Naive B cell (primary cell): ENCODE data around the gene ROBO4. TPM values are rescaled to one million over a fixed set of nuclear protein-coding genes. Genes with fewer than 3 reads are reported as not detected.

ENCODE experiments used
- ATAC-seq, 2 donors: fragments of 150-1000 bp; cut with Tn5 transposase; 2 replicates each; pipeline ENCODE4 v1.10.0; 2021; ENCODE audit warnings: low read depth in 2 of 2, mild to moderate bottlenecking in 2 of 2, moderate library complexity in 2 of 2
- DNase-seq: peaks from one replicate; pipeline ENCODE4 v3.0.0; 2022
- H3K27ac Mint-ChIP-seq, 6 donors: one replicate each; pipeline ENCODE4 v1.8.0; 2020 to 2022; ENCODE audit warnings: mild to moderate bottlenecking in 6 of 6, mixed read lengths in 6 of 6, moderate library complexity in 5 of 6, inconsistent platforms in 2 of 6
- H3K27me3 Mint-ChIP-seq, 3 donors: one replicate each; pipeline ENCODE4 v1.8.0; 2021 to 2022; ENCODE audit warnings: mixed read lengths in 3 of 3, mild to moderate bottlenecking in 1 of 3
- H3K36me3 Mint-ChIP-seq, 2 donors: one replicate each; pipeline ENCODE4 v1.8.0; 2020 to 2022; ENCODE audit warnings: mixed read lengths in 2 of 2, inconsistent platforms in 1 of 2, mild to moderate bottlenecking in 1 of 2
- H3K4me1 Mint-ChIP-seq, 3 donors: one replicate each; pipeline ENCODE4 v1.8.0; 2020 to 2022; ENCODE audit warnings: mixed read lengths in 3 of 3, inconsistent platforms in 1 of 3, mild to moderate bottlenecking in 1 of 3, moderate library complexity in 1 of 3
- H3K4me3 Mint-ChIP-seq, 8 donors: one replicate each; pipeline ENCODE4 v1.8.0; 2020 to 2022; ENCODE audit warnings: mild to moderate bottlenecking in 8 of 8, mixed read lengths in 8 of 8, moderate library complexity in 8 of 8, inconsistent platforms in 2 of 8
- H3K9me3 Mint-ChIP-seq, 7 donors: one replicate each; pipeline ENCODE4 v1.8.0; 2020 to 2022; ENCODE audit warnings: mixed read lengths in 7 of 7, mild to moderate bottlenecking in 5 of 7, inconsistent platforms in 2 of 7, moderate library complexity in 1 of 7
- polyA plus RNA-seq, 6 donors: library from polyadenylated mRNA; unstranded; fragments of 300-500 nt; fragmentation: Illumina TruSeq; gene quantifications; one replicate each; pipeline ENCODE4 v1.2.3, GENCODE V29; 2021; ENCODE audit warnings: low read depth in 6 of 6

ROBO4 gene
- polyA plus RNA-seq, 6 donors from 2014 or later, result not detected

DNA sequence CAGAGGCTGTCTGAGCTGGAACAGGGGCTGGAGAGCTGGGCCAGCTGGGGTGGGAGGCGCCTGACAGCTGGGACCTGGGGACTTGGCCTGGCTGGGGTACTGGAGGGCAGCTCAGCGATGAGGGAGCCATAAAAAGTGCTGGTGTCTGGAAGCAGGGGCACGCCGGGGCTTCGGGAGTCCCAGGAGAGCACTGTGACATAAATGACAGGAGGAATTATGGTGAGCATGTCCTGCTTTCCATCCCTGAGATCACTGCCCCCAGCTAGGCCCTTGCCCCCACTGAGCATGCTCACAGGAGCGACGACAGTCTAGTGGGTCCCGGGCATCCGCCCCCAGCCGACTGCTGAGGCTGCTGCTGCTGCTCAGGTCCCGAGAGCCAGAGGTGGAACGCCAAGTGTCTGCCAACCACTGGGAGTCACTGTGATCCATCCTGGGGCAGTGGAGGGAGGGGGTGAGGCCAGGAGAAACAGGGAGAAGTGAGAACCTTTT, 6.2 kb downstream of the ROBO4 start:
- H3K27me3 Mint-ChIP-seq, result peaks cover 6 to 57% (median 44%) of the 10 kb centered on the region in 3 donors
- peaks cover 0 to 7% (median 4%) of the 10 kb centered on the region in 3 donors for H3K4me1 Mint-ChIP-seq
- peaks cover 0 to 1% (median 0%) of the 10 kb centered on the region in 7 donors for H3K9me3 Mint-ChIP-seq
- no peaks in the 10 kb centered on the region for H3K36me3 Mint-ChIP-seq
- DNase-seq (no peak), ATAC-seq (no peak)
- H3K27ac Mint-ChIP-seq, result no peak overlapping the region
- no peak overlapping the region for H3K4me3 Mint-ChIP-seq

DNA sequence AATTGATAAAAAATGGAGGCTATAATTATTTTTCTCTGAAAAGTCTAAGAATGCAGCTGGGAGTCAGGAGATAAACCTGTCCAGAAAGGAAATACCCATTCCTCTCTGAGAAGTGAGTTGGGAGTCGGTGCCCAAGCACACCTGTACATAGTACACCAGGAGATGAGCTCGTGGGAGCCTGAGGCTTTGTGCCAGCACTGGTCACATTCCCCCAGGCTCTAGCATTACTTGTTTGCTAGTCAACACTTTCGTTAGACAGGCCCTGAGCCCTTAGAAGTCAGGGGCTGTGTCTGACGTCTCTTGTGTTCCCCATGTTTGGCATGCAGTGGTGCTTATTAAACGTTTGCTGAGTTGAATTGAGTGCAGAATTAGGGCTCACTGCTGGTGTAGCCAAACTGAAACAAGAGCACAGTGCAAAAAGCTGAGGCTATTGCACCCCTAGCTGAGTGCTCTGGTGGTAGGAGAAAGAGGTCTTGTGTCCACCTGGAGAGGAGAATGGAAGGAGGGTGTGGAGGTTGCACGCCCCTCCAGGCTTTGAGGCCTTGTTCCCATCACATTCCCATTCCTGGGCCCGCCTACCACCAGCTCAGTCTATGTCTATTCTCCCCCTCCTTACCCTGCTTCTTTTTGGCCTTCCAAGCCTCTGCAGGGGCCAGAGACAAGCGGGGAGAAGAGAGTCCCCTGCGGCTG, 6.8 kb downstream of the ROBO4 start:
- Mint-ChIP-seq H3K9me3 (peaks cover 0 to 3% (median 0%) of the 10 kb centered on the region in 7 donors), H3K27me3 (peaks cover 6 to 57% (median 44%) of the 10 kb centered on the region in 3 donors), H3K4me1 (peaks cover 0 to 7% (median 4%) of the 10 kb centered on the region in 3 donors), H3K4me3 (no peak overlapping the region), H3K36me3 (no peaks in the 10 kb centered on the region), H3K27ac (no peak overlapping the region)
- no peak for ATAC-seq
- DNase-seq, result no peak

DNA sequence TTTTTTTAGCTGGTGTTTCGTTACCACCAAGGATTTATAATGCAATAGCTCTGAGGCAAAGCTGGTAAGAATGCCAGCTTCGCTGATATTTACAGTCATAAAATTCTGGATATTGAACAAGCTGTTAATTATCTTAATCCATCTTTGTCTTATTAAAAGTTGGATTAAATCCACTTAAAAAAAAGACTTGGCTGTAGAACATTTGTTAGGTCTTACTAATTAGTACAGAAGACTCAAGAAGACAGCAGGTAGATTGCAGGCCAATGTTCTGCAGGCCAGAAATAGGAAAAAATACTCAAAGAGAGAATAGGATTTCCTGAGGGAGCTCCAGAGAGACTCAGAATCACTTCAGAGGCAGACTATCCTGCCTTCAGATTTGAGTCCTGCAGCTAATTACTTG, 7.5 kb downstream of the ROBO4 start:
- ATAC-seq, result no peak
- Mint-ChIP-seq H3K9me3 (peaks cover 0 to 3% (median 0%) of the 10 kb centered on the region in 7 donors), H3K4me3 (no peak overlapping the region), H3K4me1 (peaks cover 0 to 7% (median 4%) of the 10 kb centered on the region in 3 donors), H3K36me3 (no peaks in the 10 kb centered on the region), H3K27ac (no peak overlapping the region), H3K27me3 (peaks cover 6 to 63% (median 49%) of the 10 kb centered on the region in 3 donors)
- no peak for DNase-seq

DNA sequence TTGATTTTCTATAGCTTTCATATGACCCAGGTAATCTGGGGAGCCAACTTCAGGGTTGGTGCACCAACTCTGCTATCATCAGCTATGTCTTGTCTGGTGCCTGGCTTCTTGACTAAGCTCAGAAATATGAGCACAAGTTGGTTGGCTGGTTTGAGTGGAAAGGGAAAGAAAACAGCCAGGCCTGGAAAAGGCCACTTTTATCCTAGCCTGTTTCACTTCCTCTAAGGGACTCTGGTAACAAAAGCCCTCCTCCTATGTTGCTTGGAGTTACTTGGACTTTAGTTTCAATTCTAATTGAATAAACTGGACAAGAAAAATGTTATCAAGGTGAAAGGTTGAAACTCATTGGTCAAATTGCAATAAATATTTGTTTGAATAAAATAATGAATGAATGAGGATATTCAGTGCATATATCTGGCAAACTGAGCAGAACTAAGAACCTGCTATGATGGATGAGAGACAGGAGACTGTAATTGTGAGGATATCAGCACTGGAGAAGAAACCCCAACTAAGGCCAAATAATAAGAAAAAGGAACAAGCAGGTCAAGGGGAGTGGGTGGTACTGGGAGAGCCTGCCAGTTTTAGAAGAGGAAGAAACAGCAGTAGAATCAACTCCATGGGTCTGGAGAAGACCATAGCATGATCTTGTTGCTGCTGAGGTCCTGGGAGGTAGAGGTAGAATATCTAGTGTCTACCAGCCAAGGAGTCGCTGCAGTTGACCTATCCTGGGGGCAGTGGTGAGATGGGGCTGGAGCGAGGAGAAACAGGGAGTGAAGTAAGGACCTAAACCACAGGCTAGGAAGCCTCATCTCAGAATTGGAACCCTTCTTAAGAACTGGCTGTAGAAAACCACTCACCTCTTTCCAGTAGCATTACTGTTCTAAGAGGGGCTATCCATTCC, 8.2 kb downstream of the ROBO4 start:
- H3K9me3 Mint-ChIP-seq, result peaks cover 0 to 3% (median 0%) of the 10 kb centered on the region in 7 donors
- H3K4me1 Mint-ChIP-seq, result peaks cover 0 to 7% (median 4%) of the 10 kb centered on the region in 3 donors
- H3K4me3 Mint-ChIP-seq, result no peak overlapping the region
- DNase-seq, result no peak
- H3K27ac Mint-ChIP-seq, result no peak overlapping the region
- no peak for ATAC-seq
- H3K36me3 Mint-ChIP-seq, result no peaks in the 10 kb centered on the region
- peaks cover 6 to 56% (median 51%) of the 10 kb centered on the region in 3 donors for H3K27me3 Mint-ChIP-seq

DNA sequence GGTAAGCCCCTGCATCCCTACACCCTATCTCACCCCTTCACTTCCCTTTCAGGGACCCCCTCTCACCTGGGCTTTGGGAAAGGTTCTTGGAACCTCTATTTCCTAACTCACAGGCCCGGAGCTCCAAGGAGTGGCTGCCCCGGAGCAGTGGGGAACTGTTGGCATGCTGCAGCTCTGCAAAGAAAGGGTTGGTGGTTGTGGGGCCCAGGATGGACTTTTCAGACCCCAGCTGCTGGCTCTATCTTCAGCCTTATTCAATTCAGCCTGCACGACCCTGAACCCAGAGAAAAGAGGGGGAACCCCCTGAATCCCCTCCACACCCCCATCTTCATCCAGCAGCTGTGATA, 10.0 kb downstream of the ROBO4 start:
- peaks cover 0 to 3% (median 0%) of the 10 kb centered on the region in 7 donors for H3K9me3 Mint-ChIP-seq

DNA sequence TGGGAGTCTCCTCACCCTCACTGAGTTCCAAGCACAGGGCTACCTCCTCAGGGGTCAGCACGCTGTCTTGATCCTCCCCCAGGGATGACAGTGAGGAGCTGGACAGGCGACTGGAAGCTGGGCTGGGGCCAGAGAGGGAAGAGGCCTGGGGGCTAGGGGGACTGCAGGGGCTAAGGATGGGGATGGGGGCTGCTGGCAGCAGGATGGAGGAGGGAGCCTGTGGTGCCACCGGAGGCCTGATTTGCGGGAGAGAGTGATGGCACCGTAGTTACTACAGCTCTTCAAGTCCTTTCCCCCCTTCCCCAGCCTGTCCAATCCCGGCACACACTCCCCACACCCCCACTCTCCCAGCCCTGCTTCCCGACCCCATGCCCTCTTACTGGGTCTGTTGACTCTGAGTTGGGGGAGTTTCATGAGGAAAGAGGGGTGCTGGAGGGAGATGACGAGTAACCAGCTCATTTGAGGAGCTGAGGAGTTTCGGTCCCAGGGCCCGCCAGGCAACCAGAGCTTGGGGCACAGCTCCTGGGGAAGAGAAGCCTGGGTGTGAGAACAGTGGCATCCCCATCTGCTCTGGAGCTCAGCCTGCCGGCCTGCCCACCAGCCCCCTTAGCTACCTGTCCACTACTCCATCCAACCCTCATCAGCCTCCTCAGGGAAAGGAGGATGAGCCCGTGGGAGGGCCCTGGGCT, 10.5 kb downstream of the ROBO4 start:
- H3K9me3 Mint-ChIP-seq, result peaks cover 0 to 3% (median 0%) of the 10 kb centered on the region in 7 donors
- no peak overlapping the region for H3K4me3 Mint-ChIP-seq
- peaks cover 0 to 7% (median 0%) of the 10 kb centered on the region in 3 donors for H3K4me1 Mint-ChIP-seq
- no peaks in the 10 kb centered on the region for H3K36me3 Mint-ChIP-seq
- H3K27me3 Mint-ChIP-seq, result peaks cover 11 to 50% (median 49%) of the 10 kb centered on the region in 3 donors
- DNase-seq (no peak), ATAC-seq (no peak)
- H3K27ac Mint-ChIP-seq, result no peak overlapping the region

More for the DNA sequence above, 10.0 kb downstream of the ROBO4 start:
- no peak overlapping the region for H3K27ac Mint-ChIP-seq
- no peak overlapping the region for H3K4me3 Mint-ChIP-seq
- peaks cover 0 to 7% (median 0%) of the 10 kb centered on the region in 3 donors for H3K4me1 Mint-ChIP-seq
- peaks cover 10 to 55% (median 51%) of the 10 kb centered on the region in 3 donors for H3K27me3 Mint-ChIP-seq
- ATAC-seq (no peak), DNase-seq (no peak)
- no peaks in the 10 kb centered on the region for H3K36me3 Mint-ChIP-seq

DNA sequence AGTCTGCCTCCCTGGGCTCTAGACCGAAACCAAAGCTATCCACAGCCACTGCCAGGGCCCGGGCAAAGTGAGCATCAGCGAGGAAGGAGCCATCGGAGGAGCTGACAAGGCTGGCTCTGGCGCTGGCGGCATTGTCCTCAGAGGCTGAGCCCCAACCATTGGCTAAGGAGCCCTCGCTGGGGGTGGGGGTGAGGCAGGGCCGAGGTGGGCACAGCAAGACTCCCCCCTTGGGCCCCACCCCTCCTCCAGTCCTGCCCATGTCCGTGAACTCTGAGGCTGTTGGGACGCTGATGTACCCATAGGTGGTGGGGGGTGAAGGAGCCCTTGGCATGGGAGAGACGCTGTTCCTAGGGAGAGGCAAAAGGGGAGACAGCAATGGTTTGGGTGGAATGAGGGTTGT, 11.2 kb downstream of the ROBO4 start:
- H3K36me3 Mint-ChIP-seq, result no peaks in the 10 kb centered on the region
- no peak overlapping the region for H3K27ac Mint-ChIP-seq
- H3K27me3 Mint-ChIP-seq, result peaks cover 11 to 49% (median 49%) of the 10 kb centered on the region in 3 donors
- ATAC-seq, result no peak
- no peak overlapping the region for H3K4me3 Mint-ChIP-seq
- H3K9me3 Mint-ChIP-seq, result peaks cover 0 to 3% (median 0%) of the 10 kb centered on the region in 7 donors
- peaks cover 0 to 7% (median 0%) of the 10 kb centered on the region in 3 donors for H3K4me1 Mint-ChIP-seq
- no peak for DNase-seq

DNA sequence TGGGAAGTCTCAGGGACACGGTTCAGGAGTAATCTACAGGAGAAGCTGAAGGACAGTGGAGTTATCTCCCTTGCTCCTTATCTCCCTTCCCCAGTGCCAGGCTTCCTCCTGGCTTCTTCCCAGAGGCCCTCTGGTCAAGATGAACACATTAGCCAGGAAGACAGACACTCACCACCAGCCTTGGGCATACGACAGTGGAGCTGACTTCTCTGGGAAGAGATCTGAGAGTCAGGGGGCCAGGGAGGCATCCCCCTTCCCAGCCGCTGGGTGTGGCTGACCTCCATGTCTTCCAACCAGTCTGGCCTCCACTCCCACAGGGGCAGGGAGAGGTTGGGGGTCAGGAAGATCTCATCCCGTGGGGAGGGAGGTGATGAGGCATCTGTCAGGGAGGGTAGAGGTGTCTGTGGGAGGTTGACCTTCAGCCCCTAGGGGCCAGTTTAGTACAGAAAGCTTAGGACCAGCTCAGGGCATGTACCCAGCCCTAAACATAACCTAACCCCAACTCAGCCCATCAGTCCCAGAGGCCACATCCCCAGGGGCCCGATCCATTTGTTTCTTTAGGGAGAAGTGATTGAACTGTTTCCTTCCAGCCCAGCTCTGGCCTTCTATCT, 12.7 kb downstream of the ROBO4 start:
- Mint-ChIP-seq H3K9me3 (peaks cover 0 to 5% (median 0%) of the 10 kb centered on the region in 7 donors), H3K4me3 (no peak overlapping the region), H3K4me1 (peaks cover 0 to 7% (median 0%) of the 10 kb centered on the region in 3 donors), H3K27ac (no peak overlapping the region), H3K27me3 (peaks cover 11 to 57% (median 51%) of the 10 kb centered on the region in 3 donors), H3K36me3 (no peaks in the 10 kb centered on the region)
- ATAC-seq (no peak), DNase-seq (no peak)

DNA sequence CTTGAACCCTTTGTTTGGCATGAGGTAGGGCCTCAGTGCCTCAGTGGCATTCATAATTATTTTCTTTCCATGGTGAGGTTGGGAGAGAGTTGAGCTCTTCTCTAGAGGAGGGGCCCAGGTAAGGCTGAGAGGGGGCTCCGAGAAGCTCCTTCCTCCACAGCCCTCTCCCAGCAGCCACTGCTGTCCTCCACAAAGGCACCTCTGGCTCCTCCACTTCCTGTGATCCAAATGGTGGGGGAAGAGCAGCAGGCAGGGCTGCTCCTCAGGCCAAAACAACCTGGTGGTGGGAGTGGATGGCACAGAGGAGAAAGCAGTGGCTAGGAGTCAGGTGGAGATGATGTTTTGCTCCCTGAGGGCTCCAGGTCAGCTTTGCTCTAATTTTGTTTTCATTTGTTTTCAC, 13.3 kb downstream of the ROBO4 start:
- H3K36me3 Mint-ChIP-seq, result no peaks in the 10 kb centered on the region
- peaks cover 0 to 4% (median 2%) of the 10 kb centered on the region in 3 donors for H3K4me1 Mint-ChIP-seq
- H3K27me3 Mint-ChIP-seq, result peaks cover 11 to 58% (median 56%) of the 10 kb centered on the region in 3 donors
- ATAC-seq, result no peak
- H3K27ac Mint-ChIP-seq, result no peak overlapping the region
- peak overlapping the region in 1 of 8 donors; percentile 51 for H3K4me3 Mint-ChIP-seq
- peaks cover 0 to 5% (median 0%) of the 10 kb centered on the region in 7 donors for H3K9me3 Mint-ChIP-seq
- no peak for DNase-seq

DNA sequence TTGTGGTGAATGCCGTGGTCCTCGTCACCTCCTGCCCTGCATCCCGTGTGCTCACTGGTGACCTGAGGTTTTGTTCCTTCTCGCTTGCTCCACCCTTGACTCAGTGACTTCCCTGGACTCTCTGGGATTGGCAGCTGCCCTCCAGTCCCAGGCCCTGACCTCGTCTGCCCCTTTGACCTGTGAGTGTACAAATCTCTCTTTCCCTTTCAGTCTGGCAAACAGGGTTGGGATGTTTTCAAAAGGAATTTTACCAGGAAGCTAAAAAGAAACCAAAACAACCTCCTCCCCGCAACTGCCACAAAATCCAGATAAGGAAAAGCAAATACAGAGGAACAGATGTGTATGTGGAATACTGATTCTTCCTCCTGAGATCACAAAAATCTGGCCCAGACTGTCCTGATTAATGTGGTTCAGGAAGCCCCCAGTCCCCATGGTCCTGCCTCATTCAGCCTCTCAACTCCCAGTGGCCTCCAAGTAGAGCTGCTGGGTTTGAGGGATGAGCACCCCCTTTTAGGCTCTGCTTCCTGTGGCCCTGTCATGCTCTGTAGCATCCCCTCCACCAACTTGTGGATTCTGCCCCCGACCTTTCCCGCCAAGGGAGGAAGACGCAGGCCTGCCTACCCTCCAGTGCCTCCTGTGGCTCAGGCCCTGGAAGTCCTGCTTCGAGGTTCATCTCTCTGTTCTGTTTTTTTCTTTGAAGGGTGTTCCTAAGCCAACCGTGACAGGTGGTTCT, 15.2 kb downstream of the ROBO4 start:
- peak overlapping the region in 1 of 6 donors; percentile 80 for H3K27ac Mint-ChIP-seq
- DNase-seq (no peak), ATAC-seq (no peak)
- H3K36me3 Mint-ChIP-seq, result peaks cover 0 to 10% of the 10 kb centered on the region in 2 donors
- peaks cover 0 to 4% (median 0%) of the 10 kb centered on the region in 7 donors for H3K9me3 Mint-ChIP-seq
- H3K4me1 Mint-ChIP-seq, result peaks cover 4 to 9% (median 8%) of the 10 kb centered on the region in 3 donors
- peaks cover 23 to 68% (median 67%) of the 10 kb centered on the region in 3 donors for H3K27me3 Mint-ChIP-seq
- H3K4me3 Mint-ChIP-seq, result no peak overlapping the region

DNA sequence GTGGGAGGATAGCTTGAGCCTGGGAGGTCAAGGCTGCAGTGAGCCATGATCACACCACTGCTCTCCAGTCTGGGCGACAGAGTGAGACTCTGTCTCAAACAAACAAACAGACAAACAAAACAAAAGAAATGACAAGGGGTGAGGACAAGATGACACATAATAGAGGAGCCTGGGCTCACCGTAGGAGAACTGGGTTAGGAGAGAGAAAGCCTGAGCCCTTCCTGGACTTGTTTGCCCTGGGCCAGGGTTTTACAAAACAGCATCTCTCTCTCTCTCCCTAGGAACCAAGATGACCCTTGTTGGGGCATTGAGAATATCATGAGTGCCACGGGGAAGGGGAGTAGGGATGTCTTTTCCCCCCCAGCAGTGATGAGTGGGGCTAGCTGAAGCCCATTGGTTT, 16.7 kb downstream of the ROBO4 start:
- Mint-ChIP-seq H3K27me3 (peaks cover 33 to 69% (median 62%) of the 10 kb centered on the region in 3 donors), H3K9me3 (peaks cover 0 to 2% (median 0%) of the 10 kb centered on the region in 7 donors), H3K4me1 (peaks cover 11 to 18% (median 16%) of the 10 kb centered on the region in 3 donors), H3K4me3 (no peak overlapping the region), H3K27ac (peak overlapping the region in 1 of 6 donors; percentile 72), H3K36me3 (peaks cover 0 to 15% of the 10 kb centered on the region in 2 donors)
- DNase-seq (no peak), ATAC-seq (no peak)

DNA sequence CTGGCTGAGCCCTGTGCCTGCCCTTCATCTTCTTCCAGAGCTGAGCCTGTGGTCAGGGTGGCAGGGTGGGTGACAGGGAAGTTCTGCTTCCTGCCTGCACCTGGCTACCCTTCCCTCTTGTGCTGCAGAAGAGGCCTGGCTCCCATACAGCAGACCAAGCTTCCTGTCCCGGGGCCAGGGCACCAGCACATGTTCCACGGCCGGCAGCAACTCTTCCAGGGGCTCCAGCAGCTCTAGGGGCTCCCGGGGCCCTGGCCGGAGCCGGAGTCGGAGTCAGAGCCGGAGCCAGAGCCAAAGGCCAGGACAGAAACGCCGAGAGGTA, 17.4 kb downstream of the ROBO4 start:
- H3K4me1 Mint-ChIP-seq, result peaks cover 16 to 23% (median 17%) of the 10 kb centered on the region in 3 donors
- ATAC-seq (no peak), DNase-seq (no peak)
- H3K27ac Mint-ChIP-seq, result peak overlapping the region in 1 of 6 donors; percentile 10
- peaks cover 0 to 15% of the 10 kb centered on the region in 2 donors for H3K36me3 Mint-ChIP-seq
- H3K27me3 Mint-ChIP-seq, result peaks cover 33 to 69% (median 62%) of the 10 kb centered on the region in 3 donors
- peak overlapping the region in 1 of 8 donors; percentile 3 for H3K4me3 Mint-ChIP-seq
- peaks cover 0 to 2% (median 0%) of the 10 kb centered on the region in 7 donors for H3K9me3 Mint-ChIP-seq
